ENCODE data around the gene RAB3A.

Gene RAB3A

DNA sequence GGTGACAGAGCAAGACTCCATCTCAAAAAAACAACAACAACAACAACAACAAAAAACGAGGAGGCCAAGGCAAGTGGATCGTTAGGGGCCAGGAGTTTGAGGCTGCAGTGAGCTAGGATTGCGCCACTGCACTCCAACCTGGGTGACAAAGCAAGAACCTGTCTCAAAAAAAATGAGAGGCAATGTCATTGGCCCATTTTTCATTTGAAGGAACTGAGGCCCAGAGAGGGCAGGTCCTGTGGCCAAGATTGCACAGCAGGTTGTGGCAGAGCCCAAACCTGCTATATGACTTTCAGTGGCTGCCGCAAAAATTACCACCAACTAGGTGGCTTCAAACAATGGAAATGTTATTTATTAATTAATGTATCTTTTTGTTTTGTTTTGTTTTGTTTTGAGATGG, 45.4 kb downstream of the RAB3A start:
- peaks cover 47 to 66% (median 54%) of the 10 kb centered on the region in 10 experiments for H3K4me1 ChIP-seq

DNA sequence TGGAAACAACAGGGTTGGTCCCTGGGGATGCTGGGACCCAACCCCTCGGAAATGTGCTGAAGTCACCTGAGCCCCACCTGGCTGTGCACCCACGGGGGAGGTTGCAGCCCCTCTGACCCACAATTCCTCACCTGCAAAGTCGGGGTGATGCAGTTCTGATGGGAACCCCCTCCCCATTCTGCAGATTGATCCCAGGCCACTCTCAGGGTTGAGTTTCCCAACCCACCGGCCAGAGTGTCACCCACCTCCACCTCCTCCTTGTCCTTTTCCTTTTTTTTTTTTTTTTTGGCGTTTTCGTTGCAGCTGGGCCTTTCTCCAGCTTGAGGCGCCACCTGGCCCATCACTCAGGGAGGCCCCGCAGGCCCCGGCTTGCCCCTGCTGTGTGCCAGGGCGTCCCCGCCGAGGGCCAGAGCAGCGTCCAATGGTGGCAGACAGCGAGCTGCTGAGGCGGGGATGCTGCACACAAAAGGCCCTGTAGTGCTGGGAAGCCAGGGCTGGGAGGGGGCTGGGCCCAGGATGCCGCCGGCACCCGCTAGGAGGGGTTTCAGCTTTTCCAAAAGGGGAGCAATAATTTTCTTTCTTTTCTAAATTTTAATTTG, 46.3 kb downstream of the RAB3A start:
- Histone ChIP-seq H3K4me2 (peak overlapping the region; percentile 39 to 65 (median 58)), H3K36me3 (peaks cover 8 to 59% (median 23%) of the 10 kb centered on the region in 11 experiments; a peak in 20 of 22 replicates), H3K27me3 (no peaks in the 10 kb centered on the region), H3K9me3 (replicated peaks in 1 of 11) (no peaks in the 10 kb centered on the region), H3K27ac (peak overlapping the region in 3 of 11 experiments; percentile 35 to 40 (median 36); a peak in 4 of 22 replicates), H3K4me3 (no peak overlapping the region), H3K9ac (peak overlapping the region; percentile 38 to 64 (median 51); a peak in 17 of 22 replicates), H3K4me1 (peaks cover 47 to 66% (median 54%) of the 10 kb centered on the region in 10 experiments), H4K20me1 (peaks cover 0 to 52% (median 18%) of the 10 kb centered on the region in 11 experiments; a peak in 15 of 22 replicates)
- TF ChIP-seq Cebpa-rat (IDR thresholded peaks at IDR 0.05) = no peak

More for the DNA sequence above, 45.4 kb downstream of the RAB3A start:
- Histone ChIP-seq H4K20me1 (peaks cover 0 to 52% (median 18%) of the 10 kb centered on the region in 11 experiments; a peak in 15 of 22 replicates), H3K9ac (0 out of 22 replicates have a peak overlapping the region, but pooled peaks of 1 of the 11 experiments have one; percentile 24), H3K4me3 (no peak overlapping the region), H3K4me2 (no peak overlapping the region), H3K9me3 (replicated peaks in 1 of 11) (no peaks in the 10 kb centered on the region), H3K27me3 (no peaks in the 10 kb centered on the region), H3K36me3 (peaks cover 16 to 68% (median 32%) of the 10 kb centered on the region in 11 experiments), H3K27ac (no peak overlapping the region)
- no peak for TF ChIP-seq Cebpa-rat (IDR thresholded peaks at IDR 0.05)

DNA sequence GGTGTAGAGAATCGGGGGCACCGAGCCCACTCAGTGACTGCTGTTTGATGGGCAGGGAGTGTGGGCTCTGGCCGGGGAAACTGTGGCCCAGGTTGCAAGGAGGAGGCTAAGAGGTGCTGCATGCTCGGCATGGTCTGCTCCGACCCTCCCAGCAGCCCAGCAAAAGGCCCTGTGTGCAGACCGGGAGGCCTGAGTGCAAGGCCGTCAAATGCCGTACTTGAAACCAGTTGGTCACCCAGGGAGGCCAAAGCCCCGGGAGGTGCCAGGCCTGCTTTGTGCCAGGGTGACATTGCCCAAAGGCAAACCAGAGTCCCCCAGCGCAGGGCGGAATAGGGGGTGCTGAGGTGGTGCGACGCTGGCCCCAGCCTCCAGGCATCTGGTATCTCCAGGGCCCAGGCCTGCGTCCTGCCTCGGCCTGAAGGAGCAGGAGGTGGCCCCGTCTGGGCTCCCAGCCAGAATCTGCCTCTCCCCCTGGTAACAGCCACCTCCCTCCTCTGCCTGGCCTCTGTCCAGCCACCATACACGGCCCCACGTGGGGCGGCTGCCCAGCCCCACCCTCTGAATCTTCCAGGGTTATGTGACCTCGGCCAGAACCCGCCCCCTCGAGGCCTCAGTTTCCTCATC, 46.9 kb downstream of the RAB3A start:
- TF ChIP-seq Cebpa-rat (IDR thresholded peaks at IDR 0.05) = no peak
- peaks cover 48 to 67% (median 55%) of the 10 kb centered on the region in 10 experiments for H3K4me1 ChIP-seq
- no peak overlapping the region for H3K4me3 ChIP-seq
- no peaks in the 10 kb centered on the region for H3K9me3 ChIP-seq (replicated peaks in 1 of 11)
- peaks cover 2 to 53% (median 17%) of the 10 kb centered on the region in 11 experiments; a peak in 17 of 22 replicates for H3K36me3 ChIP-seq
- H3K27me3 ChIP-seq = no peaks in the 10 kb centered on the region
- peak overlapping the region; percentile 38 to 64 (median 51); a peak in 20 of 22 replicates for H3K9ac ChIP-seq
- H3K4me2 ChIP-seq = peak overlapping the region; percentile 39 to 65 (median 58)
- H3K27ac ChIP-seq = peak overlapping the region in 3 of 11 experiments; percentile 10 to 40 (median 36); a peak in 3 of 22 replicates
- peaks cover 0 to 46% (median 18%) of the 10 kb centered on the region in 11 experiments; a peak in 15 of 22 replicates for H4K20me1 ChIP-seq

DNA sequence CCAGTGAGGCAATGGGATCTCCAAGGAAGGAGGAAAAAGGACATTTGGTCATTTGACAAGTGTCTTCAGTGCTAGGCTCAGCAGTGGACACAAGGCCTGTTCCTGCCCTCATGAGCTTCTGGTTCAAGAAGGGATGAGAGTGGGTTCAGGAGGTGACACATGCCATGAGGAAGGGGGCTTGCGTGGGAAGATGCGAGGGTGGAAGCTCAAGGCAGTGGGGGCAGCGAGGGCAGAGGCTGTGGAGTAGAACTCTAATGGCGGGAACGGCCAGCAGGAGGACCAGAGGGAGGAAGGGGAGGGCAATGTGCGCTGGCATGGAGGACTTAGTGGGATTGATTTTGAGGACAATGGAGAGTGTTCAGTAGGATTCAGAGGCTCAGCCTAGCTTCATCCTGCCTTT, 47.6 kb downstream of the RAB3A start:
- H3K9me3 ChIP-seq (replicated peaks in 1 of 11) = no peaks in the 10 kb centered on the region
- TF ChIP-seq Cebpa-rat (IDR thresholded peaks at IDR 0.05) = no peak
- H3K27ac ChIP-seq = peak overlapping the region in 1 of 11 experiments; percentile 36; a peak in 1 of 22 replicates
- peak overlapping the region; percentile 38 to 64 (median 51); a peak in 15 of 22 replicates for H3K9ac ChIP-seq
- no peak overlapping the region for H3K4me3 ChIP-seq
- H3K4me2 ChIP-seq = peak overlapping the region; percentile 39 to 65 (median 58); a peak in 18 of 22 replicates
- H3K36me3 ChIP-seq = peaks cover 0 to 48% (median 12%) of the 10 kb centered on the region in 11 experiments; a peak in 15 of 22 replicates
- peaks cover 50 to 68% (median 56%) of the 10 kb centered on the region in 10 experiments for H3K4me1 ChIP-seq
- peaks cover 0 to 42% (median 18%) of the 10 kb centered on the region in 11 experiments; a peak in 15 of 22 replicates for H4K20me1 ChIP-seq
- H3K27me3 ChIP-seq = no peaks in the 10 kb centered on the region

DNA sequence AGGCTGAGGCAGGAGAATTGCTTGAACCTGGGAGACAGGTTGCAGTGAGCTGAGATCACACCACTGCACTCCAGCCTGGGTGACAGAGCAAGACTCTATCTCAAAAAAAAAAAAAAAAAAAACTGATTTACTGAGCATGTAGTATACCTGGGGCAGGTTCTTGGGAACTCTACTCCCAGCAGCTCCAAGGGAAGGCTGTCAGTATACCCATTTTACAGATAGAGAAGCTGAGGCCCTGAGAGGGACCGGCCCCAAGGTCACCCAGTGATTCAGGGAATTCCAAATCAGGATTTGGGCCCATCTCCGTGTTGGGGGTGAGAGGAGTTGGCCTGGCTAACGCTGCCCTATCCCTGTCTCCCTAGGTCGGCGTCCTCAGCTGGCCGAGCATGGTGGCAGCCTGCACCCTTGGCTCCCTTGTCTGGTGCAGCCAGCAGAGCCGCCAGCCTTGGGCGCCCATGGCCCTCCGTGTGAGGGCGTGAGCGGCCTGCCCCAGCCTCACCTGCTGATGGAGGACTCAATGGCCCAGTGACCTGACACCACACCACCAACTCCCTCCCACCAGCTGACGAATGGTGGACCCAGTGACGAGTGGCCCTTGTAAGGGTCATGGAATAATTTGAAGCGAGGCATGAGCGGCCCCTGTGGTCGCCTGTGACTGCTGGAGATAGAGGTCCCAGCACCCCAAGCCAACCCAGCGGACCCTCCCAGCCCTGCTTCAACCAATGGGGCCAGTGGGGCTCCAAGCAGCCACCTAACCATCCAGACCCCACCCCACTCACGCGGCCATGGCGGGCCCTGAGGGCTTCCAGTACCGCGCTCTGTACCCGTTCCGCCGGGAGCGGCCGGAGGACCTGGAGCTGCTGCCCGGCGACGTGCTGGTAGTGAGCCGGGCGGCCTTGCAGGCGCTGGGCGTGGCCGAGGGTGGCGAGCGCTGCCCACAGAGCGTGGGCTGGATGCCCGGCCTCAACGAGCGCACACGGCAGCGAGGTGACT, 48.5 kb downstream of the RAB3A start:
- no peak for TF ChIP-seq Cebpa-rat (IDR thresholded peaks at IDR 0.05)
- H4K20me1 ChIP-seq = peaks cover 0 to 42% (median 18%) of the 10 kb centered on the region in 11 experiments; a peak in 15 of 22 replicates
- no peak overlapping the region for H3K27ac ChIP-seq
- no peaks in the 10 kb centered on the region for H3K27me3 ChIP-seq
- peak overlapping the region in 6 of 11 experiments; percentile 44 to 65 (median 56); a peak in 5 of 22 replicates for H3K4me2 ChIP-seq
- H3K4me1 ChIP-seq = peaks cover 47 to 64% (median 54%) of the 10 kb centered on the region in 10 experiments
- no peak overlapping the region for H3K4me3 ChIP-seq
- peaks cover 0 to 49% (median 16%) of the 10 kb centered on the region in 11 experiments; a peak in 19 of 22 replicates for H3K36me3 ChIP-seq
- peak overlapping the region in 5 of 11 experiments; percentile 38 to 64 (median 51); a peak in 8 of 22 replicates for H3K9ac ChIP-seq
- no peaks in the 10 kb centered on the region for H3K9me3 ChIP-seq (replicated peaks in 1 of 11)

DNA sequence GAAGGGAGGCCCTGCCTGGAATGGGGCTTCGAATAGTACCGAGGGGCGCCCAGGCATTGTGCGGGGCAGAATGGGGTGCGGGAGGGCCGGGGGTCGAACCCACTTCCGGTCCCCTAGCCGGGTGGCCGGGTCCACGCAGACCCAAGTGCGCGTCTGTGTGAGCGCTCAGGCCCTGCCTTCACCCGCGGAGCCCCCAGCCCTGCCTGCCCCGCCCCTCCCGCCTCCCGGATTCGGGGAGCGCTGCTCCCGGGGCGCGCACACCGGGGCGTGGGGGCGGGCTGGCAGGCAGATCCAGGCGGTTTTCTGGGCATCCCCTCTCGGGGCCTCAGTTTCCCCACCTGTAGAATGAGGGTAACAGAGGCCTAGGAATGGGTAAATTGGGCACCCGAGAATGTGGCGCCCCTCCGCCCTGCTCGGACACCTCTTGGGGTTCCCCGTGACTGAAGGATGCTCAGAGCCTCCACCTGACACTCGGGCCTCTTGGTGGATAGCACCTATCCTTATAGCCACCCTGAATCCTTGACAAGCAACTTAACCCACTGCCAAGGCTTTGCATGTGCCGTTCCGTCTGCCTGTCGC, 50.2 kb downstream of the RAB3A start:
- Histone ChIP-seq H3K36me3 (peaks cover 4 to 49% (median 30%) of the 10 kb centered on the region in 11 experiments; a peak in 20 of 22 replicates), H3K4me2 (peak overlapping the region; percentile 91 to 100 (median 99)), H4K20me1 (peaks cover 0 to 42% (median 18%) of the 10 kb centered on the region in 11 experiments; a peak in 15 of 22 replicates), H3K27ac (peak overlapping the region; percentile 85 to 99 (median 95)), H3K9ac (peak overlapping the region; percentile 83 to 98 (median 94)), H3K9me3 (replicated peaks in 1 of 11) (no peaks in the 10 kb centered on the region), H3K4me1 (peaks cover 44 to 55% (median 48%) of the 10 kb centered on the region in 10 experiments), H3K4me3 (peak overlapping the region; percentile 74 to 92 (median 84)), H3K27me3 (no peaks in the 10 kb centered on the region)
- no peak for TF ChIP-seq Cebpa-rat (IDR thresholded peaks at IDR 0.05)

DNA sequence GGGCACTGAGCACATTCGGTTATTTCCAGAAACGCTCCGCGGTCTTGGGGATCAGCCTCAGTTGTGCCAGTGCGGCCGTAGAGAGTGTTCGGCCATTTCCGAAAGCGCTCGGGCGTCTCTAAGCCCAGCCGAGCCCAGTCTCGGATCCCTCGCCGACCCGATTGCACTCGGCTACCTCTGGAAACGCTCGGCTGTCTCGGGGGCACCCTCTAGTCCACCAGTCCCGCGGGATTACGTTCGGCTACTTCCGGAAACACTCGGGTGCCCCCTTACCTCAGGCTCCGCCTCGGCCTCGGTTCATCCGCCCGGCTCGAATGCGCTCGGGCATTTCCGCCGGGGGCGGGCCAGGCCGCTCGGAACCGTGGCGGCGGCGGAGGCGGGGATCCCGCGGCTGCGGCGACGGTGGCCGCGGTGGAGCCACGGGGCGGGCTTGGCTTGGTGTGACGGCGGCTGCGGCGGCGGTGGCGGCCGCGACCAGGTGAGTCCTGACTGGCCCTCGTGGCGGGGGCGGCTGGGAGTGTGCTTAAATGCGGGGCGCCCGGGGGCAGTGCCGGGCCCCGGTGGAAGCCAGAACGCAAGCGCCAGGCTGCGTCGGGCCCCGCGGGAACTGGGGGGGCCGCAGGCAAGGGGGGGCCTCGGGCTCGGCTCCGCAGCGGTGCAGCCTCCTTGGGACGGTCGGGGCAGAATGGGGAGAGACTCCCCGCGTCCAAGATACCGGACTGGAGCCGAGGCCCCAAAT, 50.9 kb downstream of the RAB3A start, which contains the start of gene PIK3R2:
PIK3R2 (plus strand) TSS at position 347 of the 739 bp plus-strand sequence. CDS start 2,717 bp downstream, outside the sequence.
- Histone ChIP-seq H4K20me1 (peaks cover 0 to 42% (median 18%) of the 10 kb centered on the region in 11 experiments; a peak in 15 of 22 replicates), H3K9me3 (replicated peaks in 1 of 11) (no peaks in the 10 kb centered on the region), H3K27ac (peak within 1 kb of the TSS; percentile 85 to 99 (median 95)), H3K9ac (peak within 1 kb of the TSS; percentile 83 to 98 (median 94)), H3K27me3 (no peaks in the 10 kb centered on the region), H3K4me1 (peaks cover 44 to 55% (median 48%) of the 10 kb centered on the region in 10 experiments), H3K36me3 (peaks cover 7 to 51% (median 30%) of the 10 kb centered on the region in 11 experiments; a peak in 20 of 22 replicates), H3K4me3 (peak within 1 kb of the TSS; percentile 74 to 92 (median 84)), H3K4me2 (peak within 1 kb of the TSS; percentile 91 to 100 (median 99))
- no peak for TF ChIP-seq Cebpa-rat (IDR thresholded peaks at IDR 0.05)
